GOT3 (cell line): ENCODE measurements around the gene TMC2.
"Not testable (repeated sequence)": the region's sequence is repeated elsewhere in the genome, so short reads cannot be mapped to it uniquely, and the experiment has no call there.

Experiments used
- DNase-seq: peaks from one replicate; lab custom pipeline; 2025; ENCODE audit warnings: mixed read lengths; lab: John Stamatoyannopoulos, UW

TMC2 gene, protein sequence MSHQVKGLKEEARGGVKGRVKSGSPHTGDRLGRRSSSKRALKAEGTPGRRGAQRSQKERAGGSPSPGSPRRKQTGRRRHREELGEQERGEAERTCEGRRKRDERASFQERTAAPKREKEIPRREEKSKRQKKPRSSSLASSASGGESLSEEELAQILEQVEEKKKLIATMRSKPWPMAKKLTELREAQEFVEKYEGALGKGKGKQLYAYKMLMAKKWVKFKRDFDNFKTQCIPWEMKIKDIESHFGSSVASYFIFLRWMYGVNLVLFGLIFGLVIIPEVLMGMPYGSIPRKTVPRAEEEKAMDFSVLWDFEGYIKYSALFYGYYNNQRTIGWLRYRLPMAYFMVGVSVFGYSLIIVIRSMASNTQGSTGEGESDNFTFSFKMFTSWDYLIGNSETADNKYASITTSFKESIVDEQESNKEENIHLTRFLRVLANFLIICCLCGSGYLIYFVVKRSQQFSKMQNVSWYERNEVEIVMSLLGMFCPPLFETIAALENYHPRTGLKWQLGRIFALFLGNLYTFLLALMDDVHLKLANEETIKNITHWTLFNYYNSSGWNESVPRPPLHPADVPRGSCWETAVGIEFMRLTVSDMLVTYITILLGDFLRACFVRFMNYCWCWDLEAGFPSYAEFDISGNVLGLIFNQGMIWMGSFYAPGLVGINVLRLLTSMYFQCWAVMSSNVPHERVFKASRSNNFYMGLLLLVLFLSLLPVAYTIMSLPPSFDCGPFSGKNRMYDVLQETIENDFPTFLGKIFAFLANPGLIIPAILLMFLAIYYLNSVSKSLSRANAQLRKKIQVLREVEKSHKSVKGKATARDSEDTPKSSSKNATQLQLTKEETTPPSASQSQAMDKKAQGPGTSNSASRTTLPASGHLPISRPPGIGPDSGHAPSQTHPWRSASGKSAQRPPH

DNA sequence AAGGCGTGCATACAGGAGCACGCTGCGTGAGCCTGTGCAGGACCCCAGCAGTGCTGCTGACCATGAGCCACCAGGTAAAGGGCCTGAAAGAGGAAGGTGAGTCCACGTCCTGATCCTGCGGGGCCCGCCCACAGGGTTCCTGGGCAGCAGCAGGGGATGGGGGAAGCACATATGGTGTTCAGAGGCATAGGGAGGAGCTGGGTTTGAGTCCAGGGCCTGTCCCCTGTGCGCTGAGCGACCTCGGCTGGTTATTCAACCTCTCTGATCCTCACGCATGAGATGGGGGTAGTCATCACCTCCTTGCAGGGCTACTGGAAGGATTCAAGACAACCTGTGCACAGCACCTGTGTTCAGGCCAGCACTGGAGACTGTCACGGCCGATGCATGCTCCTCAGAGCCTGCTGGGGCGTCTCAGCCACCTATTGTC lies at the start of gene TMC2:
TSS of gene TMC2 (plus strand) at position 14 of the 427 bp plus-strand sequence. CDS start at position 63, 49 bp downstream.
- DNase-seq: no peak

DNA sequence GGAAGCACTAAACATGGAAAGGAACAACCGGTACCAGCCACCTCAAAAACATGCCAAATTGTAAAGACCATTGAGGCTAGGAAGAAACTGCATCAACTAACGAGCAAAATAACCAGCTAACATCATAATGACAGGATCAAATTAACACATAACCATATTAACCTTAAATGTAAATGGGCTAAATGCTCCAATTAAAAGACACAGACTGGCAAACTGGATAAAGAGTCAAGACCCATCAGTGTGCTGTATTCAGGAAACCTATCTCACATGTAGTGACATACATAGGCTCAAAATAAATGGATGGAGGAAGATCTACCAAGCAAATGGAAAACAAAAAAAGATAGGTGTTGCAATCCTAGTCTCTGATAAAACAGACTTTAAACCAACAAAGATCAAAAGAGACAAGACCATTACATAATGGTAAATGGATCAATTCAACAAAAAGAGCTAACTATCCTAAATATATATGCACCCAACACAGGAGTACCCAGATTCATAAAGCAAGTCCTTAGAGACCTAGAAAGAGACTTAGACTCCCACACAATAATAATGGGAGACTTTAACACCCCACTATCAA lies 33.5 kb upstream of the TMC2 start:
- DNase-seq: not testable (repeated sequence)

DNA sequence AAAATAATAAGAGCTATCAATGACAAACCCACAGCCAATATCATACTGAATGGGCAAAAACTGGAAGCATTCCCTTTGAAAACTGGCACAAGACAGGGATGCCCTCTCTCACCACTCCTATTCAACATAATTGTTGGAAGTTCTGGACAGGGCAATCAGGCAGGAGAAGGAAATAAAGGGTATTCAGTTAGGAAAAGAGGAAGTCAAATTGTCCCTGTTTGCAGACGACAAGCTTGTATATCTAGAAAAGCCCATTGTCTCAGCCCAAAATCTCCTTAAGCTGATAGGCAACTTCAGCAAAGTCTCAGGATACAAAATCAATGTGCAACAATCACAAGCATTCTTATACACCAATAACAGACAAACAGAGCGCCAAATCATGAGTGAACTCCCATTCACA lies 31.6 kb upstream of the TMC2 start:
- not testable (repeated sequence) for DNase-seq

- not testable (repeated sequence) for DNase-seq
Observed at GRCh38 chr20:2506426-2506825, 29.9 kb upstream of the TMC2 start.

- DNase-seq: no peak
Observed at GRCh38 chr20:2507464-2507863, 28.9 kb upstream of the TMC2 start.

DNA sequence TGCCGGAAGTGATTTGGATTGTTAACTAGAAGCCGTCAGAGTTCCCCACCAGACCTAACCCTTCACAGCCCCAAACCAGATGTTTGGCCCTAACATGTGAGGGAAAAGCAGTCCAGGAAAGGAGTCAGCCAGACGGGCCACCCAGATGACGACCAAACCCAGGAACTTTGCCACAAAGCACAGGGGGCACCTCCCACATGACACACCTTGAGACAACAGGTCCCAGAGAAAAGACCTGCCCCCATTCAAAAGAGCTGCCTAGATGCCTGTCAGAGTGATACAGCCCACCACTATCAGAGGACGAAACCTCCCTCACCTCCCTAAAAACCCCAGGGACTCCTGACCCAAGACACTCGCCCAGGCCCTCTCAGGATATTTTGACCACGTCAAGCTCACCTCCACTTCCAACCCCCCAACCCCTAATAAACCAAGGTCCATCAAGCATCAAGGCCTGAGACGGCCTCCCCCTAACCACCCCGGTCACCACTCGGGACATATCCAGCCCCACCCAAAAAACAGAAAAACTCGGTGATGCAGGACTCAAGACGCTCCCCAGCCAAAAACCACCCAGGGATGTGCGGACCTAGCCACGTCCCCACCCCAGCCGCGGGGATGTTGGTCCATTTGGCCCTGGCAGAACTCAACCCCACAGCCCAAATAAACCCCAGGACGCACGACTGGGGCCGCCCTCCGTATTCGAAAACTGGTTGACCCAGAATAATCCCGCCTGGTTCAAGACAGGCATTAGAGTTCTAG lies 28.3 kb upstream of the TMC2 start:
- no peak for DNase-seq

DNA sequence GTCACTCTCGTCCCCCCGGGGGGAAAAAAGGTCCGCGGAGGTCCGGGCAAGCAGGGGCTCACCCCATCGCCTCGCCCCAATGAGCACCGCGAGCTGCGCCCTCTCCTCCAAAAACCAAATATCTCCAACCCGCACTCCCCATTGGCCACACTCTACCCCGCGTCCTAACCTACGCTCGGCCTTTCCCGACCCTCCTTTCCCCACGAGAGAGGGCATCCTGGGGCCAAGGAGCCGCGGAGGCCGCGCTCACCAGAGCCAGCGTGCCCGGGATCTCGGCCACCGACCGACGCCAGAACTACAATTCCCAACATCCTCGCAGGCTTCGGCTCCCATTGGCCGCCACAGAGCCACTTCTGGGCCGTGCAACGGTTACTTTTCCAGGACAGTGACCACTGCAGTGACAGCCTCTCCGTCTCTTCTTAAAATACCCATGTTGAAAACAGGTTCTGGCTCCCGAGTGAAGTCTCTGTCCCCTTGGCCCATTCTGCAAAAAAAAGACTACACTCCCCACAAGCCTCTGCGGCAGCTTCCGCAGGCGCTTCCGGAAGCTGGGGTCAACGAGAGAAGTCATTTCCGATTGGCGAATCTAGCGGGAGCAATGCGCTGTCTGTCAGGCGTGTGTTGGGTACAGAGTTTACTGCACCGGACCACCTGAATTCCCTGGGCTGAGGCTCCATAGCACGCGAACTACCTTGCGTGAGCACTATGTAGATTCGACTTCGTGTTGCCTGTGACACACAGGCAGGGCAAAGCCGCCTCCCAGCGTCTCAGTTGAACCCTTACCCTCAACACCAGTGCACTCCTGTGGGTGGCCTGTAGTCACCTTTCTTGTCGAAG lies 27.5 kb upstream of the TMC2 start, which contains the start of gene ZNF343:
TSS of gene ZNF343 (minus strand) at position 285 of the 837 bp plus-strand sequence. CDS start 15,020 bp downstream, outside the sequence.
- DNase-seq: peak; percentile 34

- DNase-seq: no peak
Observed at GRCh38 chr20:2509468-2509781, 26.9 kb upstream of the TMC2 start.

GRCh38 chr20:2509794-2510193 lies 26.6 kb upstream of the TMC2 start:
- no peak for DNase-seq

DNA sequence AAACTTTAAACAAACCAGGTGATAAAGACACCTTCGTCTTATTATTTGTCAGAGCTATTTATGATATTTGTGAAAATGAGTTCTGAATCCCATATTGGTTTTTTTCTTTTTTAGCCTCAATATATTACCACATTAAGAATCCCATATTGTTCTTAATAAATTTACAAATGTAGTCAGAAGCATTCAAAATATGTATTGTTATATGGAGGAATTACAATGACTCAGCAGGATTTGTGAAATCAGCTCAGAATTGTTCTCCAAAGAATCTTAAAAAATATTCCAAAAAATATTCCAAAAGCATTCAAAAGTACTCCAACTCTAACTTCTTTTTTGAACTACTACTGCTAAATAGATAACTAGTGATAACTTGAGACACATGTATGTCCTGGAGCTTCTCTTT lies 21.2 kb upstream of the TMC2 start:
- DNase-seq: no peak

DNA sequence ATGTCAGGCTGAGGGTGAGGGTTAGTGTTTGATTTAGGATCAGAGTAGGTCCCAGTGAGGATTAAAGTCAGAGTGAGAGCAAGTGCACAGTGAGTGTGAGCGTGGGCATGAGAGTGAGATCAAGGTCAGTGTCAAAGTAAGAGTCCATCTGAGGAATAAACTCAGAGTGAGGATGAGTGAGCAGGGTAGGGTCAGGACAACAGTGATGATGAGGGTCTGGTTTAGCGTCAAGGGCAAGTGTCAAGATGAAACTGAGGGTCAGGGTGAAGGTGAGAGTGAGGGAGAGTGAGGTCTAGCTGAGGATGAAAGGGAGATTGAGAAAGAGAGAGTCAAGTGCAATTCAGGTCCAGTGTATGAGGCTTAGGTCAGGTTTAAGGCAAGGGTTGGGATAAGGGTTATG lies 20.0 kb upstream of the TMC2 start:
- DNase-seq: no peak

DNA sequence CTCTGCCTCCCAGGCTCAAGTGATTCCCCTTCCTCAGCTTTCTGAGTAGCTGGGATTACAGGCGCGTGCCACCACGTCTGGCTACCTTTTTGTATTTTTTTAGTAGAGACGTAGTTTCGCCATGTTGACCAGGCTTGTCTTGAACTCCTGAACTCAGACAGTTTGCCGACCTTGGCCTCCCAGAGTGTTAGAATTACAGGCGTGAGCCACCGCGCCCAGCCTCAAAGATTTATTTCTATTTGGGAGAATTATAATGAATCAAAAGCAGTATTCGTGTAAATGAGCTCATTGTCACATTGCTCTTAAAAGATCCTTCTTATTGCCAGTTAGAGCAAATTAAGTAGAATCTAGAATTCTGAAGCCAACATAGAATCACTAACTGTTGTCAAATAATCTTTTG lies 18.3 kb upstream of the TMC2 start:
- DNase-seq: no peak

- DNase-seq: no peak
Observed at GRCh38 chr20:2518558-2518957, 17.8 kb upstream of the TMC2 start.

GRCh38 chr20:2519115-2519809 lies 17.1 kb upstream of the TMC2 start:
- no peak for DNase-seq

GRCh38 chr20:2520617-2521016 lies 15.8 kb upstream of the TMC2 start:
- DNase-seq: no peak

DNA sequence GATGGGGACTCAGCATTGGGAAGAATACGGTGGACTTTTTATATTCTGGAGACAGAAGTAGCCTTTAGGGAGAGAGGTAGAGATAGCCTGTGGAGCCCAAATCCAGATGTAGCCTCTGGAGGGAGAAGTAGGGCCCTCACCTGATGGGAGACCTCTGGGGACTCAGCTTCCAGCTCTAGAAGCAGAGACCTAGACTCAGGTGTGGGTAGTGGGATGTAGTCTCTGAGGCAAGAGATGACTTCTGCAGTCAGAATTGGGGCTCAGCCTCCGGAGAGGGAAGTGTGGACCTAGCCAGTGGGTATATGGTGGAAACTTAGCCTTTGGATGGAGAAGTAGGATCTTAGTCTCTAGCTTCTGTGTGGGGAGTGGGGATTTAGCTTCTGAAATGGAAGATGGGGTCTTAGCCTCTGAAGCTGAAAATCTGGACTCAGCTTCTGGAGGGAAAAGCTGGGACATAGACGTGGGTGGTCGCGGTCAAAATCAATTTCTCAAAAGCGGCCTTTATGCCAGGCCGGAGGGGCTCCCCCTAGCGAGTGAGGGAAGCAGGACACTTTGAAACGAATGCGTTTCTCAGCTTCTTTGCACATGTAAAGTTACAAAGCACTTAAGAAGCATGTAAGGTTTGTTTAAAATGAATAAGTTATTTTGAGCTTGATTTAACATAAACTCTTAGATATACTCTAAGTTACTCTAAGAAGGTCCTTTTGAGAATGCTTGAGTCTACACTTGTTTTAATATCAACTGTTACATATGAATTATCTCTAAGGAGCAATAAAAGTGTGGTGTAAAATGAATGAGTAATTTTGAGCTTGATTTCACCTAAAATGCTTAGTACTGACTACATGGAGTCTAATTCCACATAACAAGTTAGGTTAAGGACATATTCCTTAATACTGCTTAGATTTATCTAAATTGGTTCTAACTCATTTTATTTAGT lies 14.7 kb upstream of the TMC2 start:
- no peak for DNase-seq

DNA sequence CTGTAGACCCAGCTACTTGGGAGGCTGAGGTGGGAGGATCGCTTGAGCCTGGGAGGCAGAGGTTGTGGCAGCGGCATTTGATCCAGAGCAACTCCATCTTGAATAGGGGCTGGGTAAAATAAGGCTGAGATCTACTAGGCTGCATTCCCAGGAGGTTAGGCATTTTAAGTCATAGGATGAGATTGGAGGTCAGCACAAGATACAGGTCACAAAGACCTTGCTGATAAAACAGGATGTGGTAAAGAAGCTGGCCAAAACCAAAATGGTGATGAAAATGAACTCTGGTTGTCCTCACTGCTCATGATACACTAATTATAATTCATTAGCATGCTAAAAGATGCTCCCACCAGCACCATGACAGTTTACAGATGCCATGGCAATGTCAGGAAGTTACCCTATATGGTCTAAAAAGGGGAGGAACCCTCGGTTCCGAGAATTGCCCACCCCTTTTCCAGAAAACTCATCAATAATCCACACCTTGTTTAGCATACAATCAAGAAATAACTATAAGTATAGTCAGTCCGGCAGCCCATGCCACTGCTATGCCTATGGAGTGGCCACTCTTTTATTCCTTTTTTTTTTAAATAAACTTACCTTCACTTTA lies 13.4 kb upstream of the TMC2 start:
- DNase-seq: not testable (repeated sequence)

DNA sequence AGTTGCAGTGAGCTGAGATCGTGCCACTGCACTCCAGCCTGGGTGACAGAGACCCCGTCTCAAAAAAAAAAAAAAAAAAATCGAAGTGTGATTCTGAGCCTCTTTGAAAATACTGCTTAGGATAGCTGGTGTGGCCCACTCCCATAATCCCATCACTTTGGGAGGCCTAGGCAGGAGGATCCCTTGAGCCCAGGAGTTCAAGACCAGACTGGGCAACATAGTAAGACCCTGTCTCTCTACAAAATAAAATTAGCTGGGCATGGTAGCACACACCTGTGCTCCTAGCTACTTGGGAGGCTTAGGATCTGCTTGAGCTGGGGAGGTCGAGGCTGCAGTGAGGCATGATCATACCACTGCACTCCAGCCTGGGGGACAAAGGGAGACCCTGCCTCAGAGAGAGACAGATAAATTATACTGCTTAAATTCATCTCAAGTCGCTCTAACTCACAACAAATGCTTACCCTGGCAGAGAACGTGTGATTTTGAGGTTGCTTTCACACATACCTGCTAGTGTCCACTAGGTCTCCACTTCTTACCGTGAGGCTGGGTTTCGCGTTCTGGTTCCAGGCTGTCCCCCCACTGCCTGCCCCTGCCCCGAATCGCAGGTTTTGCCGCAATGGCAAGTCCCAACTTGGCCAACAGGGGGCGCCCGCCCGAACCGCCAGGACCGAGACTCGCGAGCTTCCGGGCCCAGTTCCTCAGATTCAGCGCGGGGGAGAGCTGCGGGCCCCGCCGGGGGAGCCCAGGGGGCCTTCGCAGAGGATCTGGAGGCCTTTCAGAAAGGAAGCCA lies 12.3 kb upstream of the TMC2 start:
- peak; percentile 59 for DNase-seq
